Renal cortex interstitium (tissue), 11 donors: ENCODE results near the gene COQ8A. TPM values are rescaled to one million over a fixed set of nuclear protein-coding genes. Genes with fewer than 3 reads are reported as not detected.

ENCODE experiments used
- DNase-seq, 11 donors: peaks; one replicate each; pipeline ENCODE4 v3.0.0-alpha.2; 2013; ENCODE audit warnings: low read depth in 9 of 11, low spot score in 4 of 11; ENCODE audit errors: extremely low read depth in 1 of 11
- polyA plus RNA-seq, 3 donors: library from polyadenylated mRNA; unstranded; fragments of 120-200 nt; gene quantifications; one replicate each; pipeline ENCODE4 v1.2.1, GENCODE V29; 2013; ENCODE audit not compliant: insufficient read length in 3 of 3

The COQ8A gene
- polyA plus RNA-seq, 3 donors: 30.5 to 33.0 (median 31.2) TPM

DNA sequence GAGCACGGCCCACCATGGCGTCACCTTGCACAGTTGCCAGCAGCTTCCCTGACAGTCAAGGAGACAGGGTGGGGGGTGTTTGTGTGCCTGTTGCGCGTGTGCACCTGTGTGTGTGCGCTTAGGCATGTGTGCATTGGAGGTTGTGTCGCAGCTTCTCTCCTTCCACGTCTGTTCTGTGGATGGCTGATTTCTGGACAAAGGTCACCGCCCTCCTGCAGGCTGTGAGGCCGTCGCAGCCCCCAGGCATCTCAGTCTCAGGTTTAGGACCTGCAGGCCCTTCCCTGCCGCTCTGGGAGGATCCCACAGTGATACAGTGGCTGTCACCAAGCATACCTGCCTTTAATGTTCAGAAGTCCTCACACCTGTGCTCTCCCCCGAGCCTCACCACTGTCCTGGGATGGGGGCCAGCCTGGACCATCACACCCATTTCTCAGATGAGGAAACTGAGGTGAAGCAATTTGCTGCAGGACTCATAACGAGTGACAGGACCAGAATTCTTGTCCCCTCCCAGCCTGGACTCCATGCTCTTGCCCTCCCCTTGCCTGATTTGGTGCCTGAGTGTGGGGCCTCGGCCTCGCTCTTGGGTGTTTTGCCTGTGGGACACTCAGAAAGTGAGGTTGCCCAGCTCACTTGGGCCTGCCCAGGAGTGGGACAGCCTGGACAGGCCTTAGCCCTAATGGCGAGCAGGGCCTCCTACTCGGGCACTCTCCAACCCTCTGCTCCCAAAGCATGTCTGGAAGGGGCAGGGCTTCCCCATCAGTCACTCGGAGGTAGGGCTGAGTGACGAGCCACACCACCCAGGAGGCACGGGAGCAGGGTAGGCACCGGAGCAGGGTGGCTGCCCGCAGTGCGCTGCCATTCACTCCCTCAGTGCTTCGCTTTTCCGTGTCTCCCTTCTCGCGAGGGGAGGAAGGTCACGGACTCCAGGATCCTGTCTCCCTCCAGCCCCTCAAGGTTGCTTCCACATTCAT is 22.6 kb downstream of the COQ8A start:
- DNase-seq: no peak

DNA sequence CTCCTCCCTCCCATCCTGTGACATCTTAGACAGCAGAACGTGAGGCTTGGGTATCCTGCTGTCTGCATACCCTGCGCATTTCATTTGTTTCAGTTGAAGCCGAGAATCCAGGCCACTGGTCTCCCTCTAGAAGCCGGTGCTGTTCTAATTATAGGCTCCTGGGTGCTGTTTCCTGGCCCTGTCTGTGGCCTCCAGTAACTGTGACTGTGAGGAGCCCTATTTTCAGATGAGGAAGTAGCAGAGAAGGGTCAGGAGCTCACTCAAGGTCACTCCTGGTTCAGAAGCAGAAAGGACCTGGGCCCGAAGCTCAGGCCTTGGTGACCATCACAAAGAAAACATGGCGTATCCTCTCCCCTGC is 24.0 kb downstream of the COQ8A start:
- DNase-seq: no peak

DNA sequence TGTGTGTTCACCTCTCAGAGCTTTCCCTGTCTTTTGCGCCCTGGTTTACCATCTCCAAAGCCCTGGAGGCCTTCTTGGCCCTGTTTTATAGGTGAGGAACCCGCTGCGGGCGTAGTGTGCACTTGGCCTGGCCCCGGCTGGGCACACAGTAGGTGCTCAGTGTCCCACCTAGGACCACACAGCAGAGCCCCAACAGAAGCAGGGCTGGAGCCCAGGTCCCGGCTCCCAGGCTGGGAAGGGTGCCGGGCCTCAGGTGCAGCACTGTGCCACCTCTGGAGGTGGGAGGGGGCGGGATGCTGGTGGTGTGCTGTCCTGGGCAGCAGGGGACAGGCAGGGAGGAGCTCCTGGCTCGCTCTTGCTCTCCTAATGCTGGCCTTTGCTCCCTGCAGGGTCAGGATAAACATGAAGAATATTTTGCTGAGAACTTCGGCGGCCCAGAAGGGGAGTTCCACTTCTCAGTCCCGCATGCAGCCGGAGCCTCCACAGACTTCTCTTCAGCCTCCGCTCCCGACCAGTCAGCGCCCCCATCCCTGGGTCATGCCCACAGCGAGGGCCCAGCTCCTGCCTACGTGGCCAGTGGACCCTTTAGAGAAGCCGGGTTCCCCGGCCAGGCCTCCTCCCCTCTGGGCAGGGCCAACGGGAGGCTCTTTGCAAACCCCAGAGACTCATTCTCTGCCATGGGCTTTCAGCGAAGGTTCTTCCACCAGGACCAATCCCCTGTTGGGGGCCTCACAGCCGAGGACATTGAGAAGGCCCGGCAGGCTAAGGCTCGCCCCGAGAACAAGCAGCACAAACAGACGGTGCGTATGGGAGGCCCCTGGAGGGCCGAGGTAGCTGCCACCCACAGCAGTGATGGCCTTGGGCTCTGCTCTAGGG is 24.8 kb downstream of the COQ8A start:
- no peak for DNase-seq

DNA sequence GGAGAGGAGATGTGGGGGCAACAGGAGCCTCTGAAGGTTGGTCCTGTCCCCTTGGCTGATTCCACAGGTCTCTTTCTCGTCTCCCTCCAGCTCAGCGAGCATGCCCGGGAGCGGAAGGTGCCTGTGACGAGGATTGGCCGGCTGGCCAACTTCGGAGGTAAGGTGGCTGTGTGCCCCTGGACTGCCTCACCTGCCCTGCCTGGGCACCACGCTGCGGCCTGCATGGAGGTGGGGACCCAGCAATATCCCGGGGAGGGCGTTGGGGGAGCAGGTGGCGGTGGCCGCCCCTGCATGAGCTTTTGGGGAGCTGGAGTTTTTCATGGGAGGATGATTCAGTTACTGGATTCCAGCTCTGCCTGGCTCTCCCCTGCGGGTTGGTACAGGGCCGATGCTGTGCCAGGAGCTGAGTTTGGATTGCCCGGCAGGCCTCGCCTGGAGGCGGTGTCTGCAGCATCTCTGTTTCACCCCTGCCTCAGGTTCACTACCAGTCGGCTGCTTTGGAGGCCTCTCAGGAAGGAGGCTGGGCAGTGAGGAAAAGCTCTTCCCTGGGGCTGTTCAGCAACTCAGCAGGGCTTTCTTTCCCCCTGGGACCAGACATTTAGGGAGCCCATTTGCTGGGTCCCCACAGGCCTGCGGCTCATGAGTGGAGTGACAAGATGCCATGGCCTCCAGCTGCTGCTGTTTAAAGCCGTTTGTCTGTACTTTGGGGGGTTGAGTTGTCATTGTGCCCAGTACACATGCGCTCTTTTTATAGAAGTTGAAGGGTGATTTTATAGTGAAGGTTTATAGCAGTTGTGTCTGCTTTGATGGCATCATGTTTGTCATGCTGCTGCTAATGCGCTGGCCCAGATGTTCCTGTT is 25.7 kb downstream of the COQ8A start:
- no peak for DNase-seq

DNA sequence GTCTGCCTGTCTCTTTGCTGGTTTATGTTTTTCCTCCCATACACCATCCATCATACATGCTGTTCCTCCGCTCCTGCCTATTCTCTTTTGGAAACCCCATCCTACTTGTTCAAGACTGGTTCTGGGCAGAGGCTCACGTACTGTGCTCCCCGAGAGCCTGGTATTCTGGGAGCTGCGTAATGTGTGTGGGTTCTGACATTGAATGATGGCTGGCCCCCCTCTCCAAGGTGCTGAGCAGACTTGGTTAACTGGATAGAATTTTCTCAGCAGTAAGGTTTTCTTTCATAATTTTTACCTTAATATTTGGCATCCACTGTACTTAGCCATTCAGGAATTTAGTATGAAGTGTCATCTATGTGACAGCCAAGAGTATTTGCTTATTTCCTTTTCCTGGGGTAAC is 26.6 kb downstream of the COQ8A start:
- DNase-seq: no peak

DNA sequence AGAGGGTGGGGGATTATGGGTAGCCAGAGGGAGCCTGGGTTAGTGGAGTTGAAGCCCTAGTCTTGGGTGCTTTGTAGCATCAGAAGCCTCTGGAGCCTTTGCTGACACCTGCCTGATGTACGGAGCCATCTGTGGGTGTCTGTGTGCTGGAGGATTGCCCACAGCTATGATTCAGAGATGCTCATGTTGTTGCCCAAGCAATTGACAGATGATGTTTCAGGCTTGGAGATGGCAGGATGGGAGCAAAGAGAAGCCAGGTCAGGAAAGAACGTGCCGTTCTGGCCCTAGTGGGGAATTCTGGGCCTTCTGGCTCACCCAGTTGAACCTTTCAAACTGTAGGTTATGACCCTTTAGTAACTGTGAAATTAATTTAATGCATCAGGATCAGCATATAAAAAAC is 27.6 kb downstream of the COQ8A start:
- no peak for DNase-seq

DNA sequence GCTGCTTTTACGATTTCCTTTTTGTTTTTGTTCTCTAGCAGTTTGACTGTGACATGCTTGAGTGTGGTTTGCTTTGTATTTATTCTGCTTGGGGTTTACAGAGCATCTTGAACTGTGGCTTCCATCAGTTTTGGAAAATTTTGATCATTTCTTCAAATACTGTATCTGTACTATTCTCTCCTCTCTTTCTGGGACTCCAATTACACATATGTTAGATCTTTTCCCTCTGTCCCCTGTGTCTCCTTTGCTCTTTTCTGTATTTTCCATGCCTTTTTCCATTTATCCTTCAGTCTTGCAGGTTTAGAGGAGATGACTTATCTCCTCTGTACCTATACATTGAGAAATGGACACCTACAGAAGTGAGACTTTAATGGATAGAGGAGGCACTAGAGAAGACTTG is 31.7 kb downstream of the COQ8A start:
- DNase-seq: no peak

DNA sequence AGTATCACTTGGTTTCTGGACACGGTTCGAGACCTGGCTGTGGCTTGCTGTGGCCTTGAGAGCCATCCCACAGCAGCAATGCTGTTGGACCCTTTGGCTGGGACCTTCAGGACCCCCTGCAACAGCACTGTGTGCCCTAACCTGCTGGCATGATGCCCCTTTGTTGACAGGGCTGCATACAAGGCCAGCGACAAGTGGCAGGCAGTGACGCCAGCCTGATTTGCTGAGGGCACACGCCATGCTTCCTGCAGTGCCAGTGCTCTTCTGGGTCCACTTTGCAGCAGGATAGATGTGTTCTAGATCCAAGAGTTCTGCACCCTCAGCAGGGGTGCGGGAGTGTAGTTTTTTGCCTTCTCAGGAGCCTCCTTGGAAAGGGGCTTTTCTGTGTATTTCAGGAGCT is 32.8 kb downstream of the COQ8A start:
- no peak for DNase-seq

DNA sequence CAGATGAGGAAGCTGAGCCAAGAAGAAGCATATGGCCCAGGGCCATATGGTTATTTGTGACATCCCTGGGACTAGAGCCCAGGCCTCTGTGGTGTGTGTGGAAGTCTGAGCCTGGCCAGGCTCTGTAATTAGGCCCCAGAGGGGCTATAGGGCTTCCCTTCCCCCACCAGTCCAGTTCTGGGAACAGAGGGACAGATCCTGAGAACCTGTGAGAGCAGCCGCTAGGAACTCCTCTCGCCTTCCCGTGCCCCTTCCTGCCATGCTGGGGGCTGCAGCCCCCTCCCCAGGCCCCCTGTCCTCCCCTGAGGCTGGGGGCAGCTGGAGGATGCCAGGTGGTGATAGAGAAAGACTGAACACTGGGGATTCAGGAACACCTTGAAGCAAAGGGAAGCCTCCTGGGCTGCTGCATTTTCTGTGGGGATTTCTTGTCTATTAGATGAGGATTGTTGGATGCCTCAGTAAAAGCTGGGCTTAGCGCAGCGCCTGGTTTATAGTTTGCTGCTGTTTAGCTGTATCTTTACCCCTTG is 33.3 kb downstream of the COQ8A start:
- no peak for DNase-seq

DNA sequence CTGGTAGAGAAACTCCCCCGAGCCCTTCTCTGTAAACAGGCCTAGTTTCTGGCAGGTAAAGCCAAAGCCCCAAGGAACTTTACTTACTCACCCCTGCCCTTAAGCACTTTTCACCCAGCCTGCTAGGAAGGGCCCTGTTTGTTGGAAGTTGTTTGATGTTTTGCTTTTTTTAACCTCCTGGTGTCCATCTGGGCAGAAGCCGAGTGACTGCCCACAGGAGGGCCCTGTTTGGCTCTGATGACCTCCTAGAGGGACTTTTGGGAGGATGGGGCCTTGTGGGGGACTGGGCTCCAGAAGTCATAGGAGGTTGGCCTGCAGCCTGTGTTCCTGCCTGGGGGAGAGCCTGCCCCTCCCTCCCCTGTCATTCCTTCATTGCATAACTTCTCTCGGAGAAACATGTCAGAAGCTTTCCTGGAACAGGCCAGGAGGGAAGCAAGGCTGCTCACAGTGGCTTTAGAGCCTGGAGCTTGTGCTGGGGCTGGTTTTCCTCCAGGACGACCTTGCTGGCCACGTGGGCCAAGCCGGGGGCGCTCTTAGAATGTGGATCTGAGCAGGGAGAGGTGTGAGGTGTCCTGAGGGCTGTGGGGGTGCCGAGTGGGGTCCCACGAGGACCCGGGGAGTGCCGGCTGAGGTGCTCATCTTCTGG is 33.9 kb downstream of the COQ8A start:
- DNase-seq: no peak

DNA sequence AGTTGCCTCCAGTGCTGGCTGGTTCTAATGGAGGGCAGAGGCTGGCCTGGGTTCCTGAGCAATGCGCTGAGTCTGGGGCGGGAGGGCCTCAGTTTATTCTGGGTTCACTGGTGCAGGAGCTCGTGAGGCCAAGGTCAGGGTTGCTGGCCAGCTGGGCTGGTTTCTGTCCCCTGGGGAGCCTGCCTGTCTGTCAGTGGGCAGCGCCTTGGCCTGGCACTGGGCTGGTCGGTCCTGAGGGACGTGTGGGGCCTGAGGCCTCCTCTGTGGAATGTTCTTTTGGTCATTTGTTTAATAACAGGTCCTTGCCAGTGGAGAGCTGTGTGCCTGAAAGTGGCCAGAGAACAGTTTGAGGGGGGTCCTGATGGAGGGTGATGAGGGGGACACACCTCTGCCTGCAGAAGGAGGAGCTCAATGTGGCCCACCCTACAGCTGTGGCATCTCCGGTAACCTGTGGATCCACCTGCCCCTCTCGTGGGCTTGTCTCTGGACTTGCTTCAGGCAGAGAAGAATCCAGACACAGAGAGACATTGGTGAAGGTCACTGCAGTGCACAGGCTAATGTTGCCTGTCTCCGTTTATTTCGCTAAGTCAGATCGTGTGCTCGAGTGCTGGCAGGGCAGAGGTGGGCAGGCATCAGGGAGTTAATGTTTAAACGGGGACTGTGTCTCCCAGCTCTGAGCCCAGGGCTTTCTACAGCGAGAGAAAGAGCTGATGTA is 34.6 kb downstream of the COQ8A start:
- peak in 3 of 11 donors; percentile 33 to 56 (median 45) for DNase-seq

DNA sequence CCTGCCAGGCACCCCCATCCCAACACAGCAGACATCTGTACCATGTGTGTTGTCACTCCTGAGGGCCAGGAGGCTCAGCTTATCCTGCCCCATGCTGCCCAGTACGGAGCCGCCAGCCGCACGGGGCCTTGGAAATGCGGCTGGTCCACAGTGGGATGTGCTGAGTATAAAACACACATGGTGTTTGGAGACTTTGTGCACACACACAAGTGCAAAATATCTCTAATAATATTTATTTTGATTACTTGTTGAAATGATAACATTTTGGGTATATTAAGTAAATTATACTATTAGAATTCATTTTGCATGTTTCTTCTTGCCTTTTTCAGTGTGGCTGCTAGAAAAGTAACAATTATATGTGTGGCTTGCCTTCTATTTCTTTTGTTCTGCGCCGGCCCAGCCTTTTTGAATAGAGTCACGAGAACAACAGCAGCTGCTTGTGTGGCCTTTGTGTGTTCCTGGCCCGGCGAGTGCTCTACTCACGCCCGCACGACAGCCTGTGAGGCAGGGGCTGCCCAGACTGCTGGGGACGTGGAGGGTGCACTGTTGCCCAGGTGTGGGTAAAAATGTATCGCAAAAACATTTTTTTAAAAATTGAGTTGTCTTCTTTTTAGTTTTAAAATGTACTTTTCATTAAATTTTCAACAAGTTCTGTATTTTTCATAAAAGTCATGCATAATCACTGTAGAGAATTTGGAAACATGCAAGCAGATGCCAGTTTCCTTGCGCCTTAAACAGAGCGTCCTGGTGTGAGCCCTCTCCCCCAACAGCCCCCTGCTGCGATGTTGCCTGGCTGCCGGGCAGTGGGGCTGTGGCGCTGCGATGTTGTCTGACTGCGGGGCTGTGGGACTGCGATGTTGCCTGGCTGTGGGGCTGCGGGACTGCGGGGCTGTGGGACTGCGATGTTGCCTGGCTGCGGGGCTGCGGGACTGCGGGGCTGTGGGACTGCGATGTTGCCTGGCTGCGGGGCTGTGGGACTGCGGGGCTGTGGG is 35.5 kb downstream of the COQ8A start:
- no peak for DNase-seq

DNA sequence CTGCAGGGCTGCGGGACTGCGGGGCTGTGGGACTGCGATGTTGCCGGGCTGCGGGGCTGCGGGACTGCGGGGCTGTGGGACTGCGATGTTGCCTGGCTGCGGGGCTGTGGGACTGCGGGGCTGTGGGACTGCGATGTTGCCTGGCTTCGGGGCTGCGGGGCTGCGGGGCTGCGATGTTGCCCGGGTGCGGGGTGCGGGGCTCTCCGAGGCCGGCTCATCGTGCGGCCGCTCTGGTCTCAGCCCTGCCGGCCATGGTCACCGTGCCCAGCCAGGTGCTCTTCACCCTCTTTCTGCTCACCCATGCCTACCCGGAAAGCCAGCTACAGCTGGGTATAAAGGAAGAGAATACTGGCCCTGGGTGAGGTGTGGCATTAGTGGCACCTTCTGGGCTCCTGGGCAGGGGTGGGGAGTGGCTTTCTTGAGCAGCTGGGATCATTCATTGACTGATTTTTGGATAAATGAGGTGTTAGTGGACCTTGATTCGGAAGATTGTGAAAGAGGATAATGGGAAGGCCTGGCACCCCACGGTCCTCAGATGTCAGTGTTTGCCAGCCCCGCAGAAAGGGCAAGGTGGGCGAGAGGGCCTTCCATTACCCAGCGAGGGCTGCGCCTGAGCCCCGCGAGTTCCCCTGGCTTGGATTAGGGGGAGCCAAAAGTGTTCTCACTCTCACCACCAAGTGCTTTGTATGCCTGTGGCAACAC is 36.3 kb downstream of the COQ8A start:
- DNase-seq: no peak

DNA sequence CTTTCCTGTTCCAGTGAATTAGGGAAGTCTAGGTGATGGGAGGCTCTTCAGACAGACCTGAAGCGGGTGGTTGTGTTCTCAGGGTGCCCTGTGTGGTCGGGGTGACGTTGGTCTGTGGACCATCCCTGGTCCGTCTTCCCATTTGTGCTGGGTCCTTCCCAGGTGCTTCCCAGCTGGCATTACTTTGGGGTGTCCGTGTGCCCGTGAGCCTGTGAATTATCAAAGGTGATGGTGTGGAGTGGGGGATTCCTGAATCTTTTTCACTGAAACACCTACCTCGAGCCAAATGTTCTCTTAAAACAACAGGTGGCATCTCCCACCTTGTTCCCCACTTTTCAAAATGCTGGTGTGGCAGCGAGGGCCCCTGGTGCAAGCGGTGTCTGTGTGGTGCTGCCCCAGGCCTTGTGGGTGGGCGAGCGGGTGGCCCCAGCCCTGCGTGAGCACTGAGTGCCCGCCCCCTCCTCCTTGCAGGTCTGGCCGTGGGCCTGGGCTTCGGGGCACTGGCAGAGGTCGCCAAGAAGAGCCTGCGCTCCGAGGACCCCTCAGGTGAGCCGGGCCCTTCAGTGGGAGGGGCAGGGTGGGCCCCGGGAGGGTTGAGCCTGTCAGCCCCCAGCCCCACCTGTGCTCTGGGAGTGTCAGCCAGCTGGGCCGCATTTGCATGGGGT is 37.0 kb downstream of the COQ8A start:
- DNase-seq: no peak

DNA sequence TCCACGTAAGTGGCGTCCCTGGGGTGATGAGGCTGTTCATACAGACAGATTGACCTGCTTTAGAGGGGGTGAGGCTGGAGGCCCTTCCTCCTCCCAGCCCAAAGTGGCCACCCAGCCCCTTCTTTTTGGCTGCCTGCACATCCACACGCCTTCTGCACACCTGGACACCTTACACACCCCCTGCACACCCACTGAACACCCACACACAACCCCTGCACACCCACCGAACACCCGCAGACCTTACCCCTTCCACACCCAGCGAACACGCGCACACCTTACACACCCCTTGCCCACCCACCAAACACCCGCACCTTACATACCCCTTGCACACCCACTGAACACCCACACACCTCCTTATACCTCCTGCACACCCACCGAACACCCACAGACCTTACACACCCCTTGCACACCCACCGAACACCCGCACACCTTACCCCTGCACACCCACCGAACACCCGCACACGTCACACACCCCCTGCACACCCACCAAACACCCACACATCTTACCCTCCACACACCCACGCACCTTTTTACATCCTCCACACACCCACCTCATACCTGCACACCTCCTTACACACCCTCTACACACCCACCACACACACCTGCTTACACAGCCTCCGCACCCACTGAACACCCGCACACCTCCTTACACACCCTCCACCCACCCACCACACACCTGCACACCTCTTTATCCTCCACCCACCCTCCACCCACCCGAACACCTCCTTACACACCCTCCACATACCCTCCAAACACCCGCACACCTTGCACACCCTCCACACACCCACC is 37.7 kb downstream of the COQ8A start:
- no peak for DNase-seq
